GM23248 (cell line): ENCODE results near the gene PAPLN.

Experiments
- EZH2 ChIP-seq: fragments of 200-600 bp; sonication (generic); IDR thresholded peaks from 2 replicates; pipeline ENCODE4 v1.6.1; 2018; ENCODE audit warnings: antibody characterized with exemption, mild to moderate bottlenecking; ENCODE audit not compliant: insufficient read depth, poor library complexity, severe bottlenecking
- EZH2phosphoT487 ChIP-seq: fragments of 200-600 bp; sonication (generic); IDR thresholded peaks from 2 replicates; pipeline ENCODE4 v1.6.1; 2018; ENCODE audit warnings: antibody characterized with exemption, moderate library complexity, mild to moderate bottlenecking, low read depth; ENCODE audit not compliant: insufficient read depth

- TF ChIP-seq EZH2phosphoT487 (no peak), EZH2 (no peak)
Measured at GRCh38 chr14:73249564-73250316, 12.4 kb downstream of the PAPLN start.
